GM12801 (cell line): ENCODE data around the gene KIF23.

Experiments used
- CTCF ChIP-seq: IDR thresholded peaks from one replicate; pipeline ENCODE4 v1.5.1; 2011; ENCODE audit warnings: control low read depth; ENCODE audit not compliant: insufficient read length; ENCODE audit errors: extremely low read depth

The KIF23 gene

GRCh38 chr15:69398491-69398891 is 15.7 kb upstream of the KIF23 start:
- TF ChIP-seq CTCF, result no peak

- no peak for TF ChIP-seq CTCF
Measured at GRCh38 chr15:69400850-69401249, 13.3 kb upstream of the KIF23 start.

GRCh38 chr15:69402816-69403215 is 11.3 kb upstream of the KIF23 start:
- TF ChIP-seq CTCF, result no peak

- TF ChIP-seq CTCF, result no peak
Measured at GRCh38 chr15:69403594-69403993, 10.6 kb upstream of the KIF23 start.

- no peak for TF ChIP-seq CTCF
Measured at GRCh38 chr15:69405110-69405509, 9.0 kb upstream of the KIF23 start.

- no peak for TF ChIP-seq CTCF
Measured at GRCh38 chr15:69407719-69408400, 6.3 kb upstream of the KIF23 start.

- no peak for TF ChIP-seq CTCF
Measured at GRCh38 chr15:69408841-69409240, 5.3 kb upstream of the KIF23 start.
